Measurements from ENCODE around the gene COL13A1. TPM values are rescaled to one million over a fixed set of nuclear protein-coding genes. Genes with fewer than 3 reads are reported as not detected.

COL13A1 gene
- polyA plus RNA-seq, 1 of the 3 experiments (the other 2 are of a cell fraction), result 26.7 TPM

- H3K9ac ChIP-seq, result no peak overlapping the region
- no peaks in the 10 kb centered on the region for H4K20me1 ChIP-seq (ENCODE audit: insufficient read depth)
- TF ChIP-seq PBX3 (IDR thresholded peaks at IDR 0.05), result no peak
- TF ChIP-seq ZBTB33 (IDR thresholded peaks at IDR 0.05; ENCODE audit: borderline replicate concordance, low read depth), result no peak
- no peak for TF ChIP-seq SIN3A (IDR thresholded peaks at IDR 0.05; ENCODE audit: borderline replicate concordance, low read depth, low read length)
- TF ChIP-seq FOXM1 (IDR thresholded peaks at IDR 0.05; ENCODE audit: low read depth), result no peak
- no peak for TF ChIP-seq TCF12 (IDR thresholded peaks at IDR 0.05)
- TF ChIP-seq NRF1 (IDR thresholded peaks at IDR 0.05; ENCODE audit: low read depth, low read length), result no peak
- TF ChIP-seq GATA2 (CRISPR knock-in tag; IDR thresholded peaks at IDR 0.05), result no peak
- no peak for TF ChIP-seq USF1 (IDR thresholded peaks at IDR 0.05; ENCODE audit: borderline replicate concordance, low read depth)
- TF ChIP-seq SMC3 (IDR thresholded peaks at IDR 0.05; ENCODE audit: low read depth, low read length), result no peak
- TF ChIP-seq RFX5 (IDR thresholded peaks at IDR 0.05; ENCODE audit: low read length), result no peak
- no peak for TF ChIP-seq TEAD4 (IDR thresholded peaks at IDR 0.05; ENCODE audit: borderline replicate concordance, insufficient read depth)
- no peak for TF ChIP-seq EP300 (IDR thresholded peaks at IDR 0.05; ENCODE audit: borderline replicate concordance in 1 of 2, low read depth in 1 of 2, low read length in 1 of 2)
- TF ChIP-seq POLR2AphosphoS5 (IDR thresholded peaks at IDR 0.05; ENCODE audit: low read depth, low read length), result no peak
- TF ChIP-seq, protein P1, sequence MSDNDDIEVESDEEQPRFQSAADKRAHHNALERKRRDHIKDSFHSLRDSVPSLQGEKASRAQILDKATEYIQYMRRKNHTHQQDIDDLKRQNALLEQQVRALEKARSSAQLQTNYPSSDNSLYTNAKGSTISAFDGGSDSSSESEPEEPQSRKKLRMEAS (IDR thresholded peaks at IDR 0.05; ENCODE audit: low read depth), result no peak
- no peak for TF ChIP-seq EZH2phosphoT487 (IDR thresholded peaks at IDR 0.05; ENCODE audit: borderline replicate concordance, low read depth)
- no peak for TF ChIP-seq GABPA (IDR thresholded peaks at IDR 0.05; ENCODE audit: low read depth)
- TF ChIP-seq, protein P2, sequence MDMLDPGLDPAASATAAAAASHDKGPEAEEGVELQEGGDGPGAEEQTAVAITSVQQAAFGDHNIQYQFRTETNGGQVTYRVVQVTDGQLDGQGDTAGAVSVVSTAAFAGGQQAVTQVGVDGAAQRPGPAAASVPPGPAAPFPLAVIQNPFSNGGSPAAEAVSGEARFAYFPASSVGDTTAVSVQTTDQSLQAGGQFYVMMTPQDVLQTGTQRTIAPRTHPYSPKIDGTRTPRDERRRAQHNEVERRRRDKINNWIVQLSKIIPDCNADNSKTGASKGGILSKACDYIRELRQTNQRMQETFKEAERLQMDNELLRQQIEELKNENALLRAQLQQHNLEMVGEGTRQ (IDR thresholded peaks at IDR 0.05; ENCODE audit: borderline replicate concordance, low read depth, low read length), result no peak
- no peak for TF ChIP-seq FOXJ3 (CRISPR knock-in tag; IDR thresholded peaks at IDR 0.05)
- no peak for TF ChIP-seq RAD21 (IDR thresholded peaks at IDR 0.05; ENCODE audit: low read length)
- H3K9me3 ChIP-seq, result no peaks in the 10 kb centered on the region
- ChIA-PET POLR2A (no interaction called here), CTCF (interaction anchor here (1.3 to 7.1 kb wide), 5 partner anchors 9 to 147 kb away, joined by 4 to 48 read pairs (median 9); partner anchors contain the start of gene COL13A1)
- no peak overlapping the region for H2AFZ ChIP-seq (ENCODE audit: low read depth)
- no peak for DNase-seq
- no peaks in the 10 kb centered on the region for H3K79me2 ChIP-seq (ENCODE audit: insufficient read depth)
- no peaks in the 10 kb centered on the region for H3K36me3 ChIP-seq (replicated peaks in 1 of 2; ENCODE audit: control insufficient read depth in 1 of 2, insufficient read depth in 2 of 2, low read length in 1 of 2)
- no peak overlapping the region for H3K4me3 ChIP-seq (ENCODE audit: low read depth in 2 of 2, low read length in 1 of 2)
- no peaks in the 10 kb centered on the region for H3F3A ChIP-seq (replicated peaks; ENCODE audit: insufficient read depth)
- no peaks in the 10 kb centered on the region for H3K27me3 ChIP-seq (ENCODE audit: insufficient read depth)
- H3K4me1 ChIP-seq (ENCODE audit: control insufficient read depth in 1 of 2, insufficient read depth in 2 of 2, low read depth in 1 of 2, low read length in 1 of 2), result peaks cover 11 to 12% of the 10 kb centered on the region in 2 experiments; a peak in 2 of 4 replicates
- H3K9me2 ChIP-seq, result no peaks in the 10 kb centered on the region
- H3K27ac ChIP-seq (ENCODE audit: low read depth in 2 of 2, low read length in 1 of 2), result no peak overlapping the region
- no peak overlapping the region for H3K4me2 ChIP-seq
- WGBS (ENCODE audit: low lambda C conversion rate), result 92% methylated on average over 2 of the region's 4 CpGs
These were observed 33.9 kb upstream of the COL13A1 start for GRCh38 chr10:69767793-69768192.

All from SK-N-SH (cell line).